Kidney (tissue), 14 donors: Measurements from ENCODE around the gene ACSM6. TPM values are rescaled to one million over a fixed set of nuclear protein-coding genes. Genes with fewer than 3 reads are reported as not detected.

Experiments
- DNase-seq, 5 donors: peaks; one replicate each; pipeline ENCODE4 v3.0.0-alpha.2; 2013 to 2020
- FAIRE-seq: peaks from 2 replicates; lab custom pipeline; 2012; peaks lifted over from hg19 to GRCh38; lab: Jason Lieb, UNC
- H3K27ac ChIP-seq, 2 donors: one replicate each; pipeline ENCODE4 v1.7.0; 2013; ENCODE audit warnings: low read depth in 2 of 2, low read length in 2 of 2, inconsistent platforms in 1 of 2
- H3K27me3 ChIP-seq: one replicate; pipeline ENCODE4 v1.7.1; 2013; ENCODE audit warnings: low read length, inconsistent platforms; ENCODE audit not compliant: control insufficient read depth, insufficient read depth
- H3K36me3 ChIP-seq, 3 donors: one replicate each; pipeline versions ENCODE4 v1.7.0 to v1.7.1; 2013; ENCODE audit warnings: low read length in 3 of 3, control low read depth in 1 of 3, inconsistent platforms in 1 of 3; ENCODE audit not compliant: insufficient read depth in 3 of 3, control insufficient read depth in 2 of 3
- H3K4me1 ChIP-seq, 3 donors: one replicate each; pipeline versions ENCODE4 v1.7.0 to v1.7.1; 2013; ENCODE audit warnings: low read length in 3 of 3, inconsistent platforms in 1 of 3, low read depth in 1 of 3; ENCODE audit not compliant: control insufficient read depth in 2 of 3, insufficient read depth in 2 of 3
- H3K4me3 ChIP-seq, 3 donors: one replicate each; pipeline versions ENCODE4 v1.7.0 to v1.8.1; 2013; ENCODE audit warnings: low read length in 3 of 3, control low read depth in 1 of 3, inconsistent platforms in 1 of 3
- H3K9ac ChIP-seq, 3 donors: one replicate each; pipeline versions ENCODE4 v1.7.0 to v1.7.1; 2013; ENCODE audit warnings: low read length in 3 of 3, control low read depth in 1 of 3, inconsistent platforms in 1 of 3
- H3K9me3 ChIP-seq, 3 donors: one replicate each; pipeline versions ENCODE4 v1.7.0 to v1.7.1; 2013; ENCODE audit warnings: low read length in 3 of 3, control low read depth in 1 of 3, inconsistent platforms in 1 of 3; ENCODE audit not compliant: control insufficient read depth in 2 of 3, insufficient read depth in 1 of 3
- CTCF ChIP-seq: IDR thresholded peaks from 3 replicates; pipeline ENCODE4 v1.5.1; 2012; ENCODE audit warnings: mild to moderate bottlenecking, moderate library complexity, borderline replicate concordance; ENCODE audit not compliant: insufficient read depth; ENCODE audit errors: extremely low read depth
- intact Hi-C: fragments of 100-400 bp; cut with DNase I; formaldehyde crosslinking; loops from one replicate; pipeline ENCODE4 v1.11.1; 2022
- polyA plus RNA-seq: library from polyadenylated mRNA; stranded (reverse); fragments of 350-450 nt; fragmentation: Illumina TruSeq; extraction: RNeasy Lipid Tissue Mini Kit (QIAGEN cat#74804); gene quantifications from one replicate; pipeline ENCODE4 v1.2.3, GENCODE V29; 2014; ENCODE audit warnings: low read depth, low replicate concordance; ENCODE audit not compliant: insufficient read depth
- total RNA-seq: library from RNA; stranded (reverse); fragmentation: NEBNext Ultra II Directional; extraction: Animal tissue kit (Norgen Biotek cat#: 25700); gene quantifications from one replicate; pipeline ENCODE4 v1.2.1, GENCODE V29; 2021
- donor health status: control.
- donor health status: control.
- donor health status: control.
- donor health status: control.
- donor health status: control.
- donor health status: DM: yes; HTN: yes; CAD: no.
- donor health status: Normal renal cell carcinoma (clear cell type).

ACSM6 gene
- total and polyA plus RNA-seq, 2 donors from 2014 or later, result 0.34 TPM; not detected in 1

- no peak for DNase-seq
- intact Hi-C loops, result no loop called here
- H3K4me3 ChIP-seq, result no peak overlapping the region
Measured at GRCh38 chr10:95256268-95256667, 62.2 kb downstream of the ACSM6 start.

DNA sequence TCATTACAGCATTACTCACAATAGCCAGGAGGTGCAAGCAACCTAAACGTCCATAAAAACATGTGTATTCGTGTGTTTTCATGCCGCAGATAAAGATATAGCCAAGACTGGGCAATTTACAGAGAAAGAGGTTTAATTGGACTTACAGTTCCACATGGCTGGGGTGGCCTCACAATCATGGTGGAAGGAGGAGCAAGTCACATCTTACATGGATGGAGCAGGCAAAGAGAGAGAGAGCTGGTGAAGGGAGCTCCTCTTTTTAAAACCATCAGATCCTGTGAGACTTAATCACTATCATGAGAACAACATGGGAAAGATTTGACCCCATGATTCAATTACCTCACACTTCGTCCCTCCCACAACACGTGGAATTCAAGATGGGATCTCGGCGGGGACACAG is 63.8 kb downstream of the ACSM6 start:
- Histone ChIP-seq H3K4me1 (no peaks in the 10 kb centered on the region), H3K36me3 (no peaks in the 10 kb centered on the region)
- FAIRE-seq, result no peak

More at GRCh38 chr10:95256268-95256667, 62.2 kb downstream of the ACSM6 start:
- Histone ChIP-seq H3K9ac (no peak overlapping the region), H3K27ac (no peak overlapping the region), H3K4me1 (no peaks in the 10 kb centered on the region), H3K27me3 (no peaks in the 10 kb centered on the region), H3K36me3 (no peaks in the 10 kb centered on the region), H3K9me3 (peaks cover 0 to 2% (median 0%) of the 10 kb centered on the region in 3 donors)
- no peak for FAIRE-seq
- no peak for TF ChIP-seq CTCF

DNA sequence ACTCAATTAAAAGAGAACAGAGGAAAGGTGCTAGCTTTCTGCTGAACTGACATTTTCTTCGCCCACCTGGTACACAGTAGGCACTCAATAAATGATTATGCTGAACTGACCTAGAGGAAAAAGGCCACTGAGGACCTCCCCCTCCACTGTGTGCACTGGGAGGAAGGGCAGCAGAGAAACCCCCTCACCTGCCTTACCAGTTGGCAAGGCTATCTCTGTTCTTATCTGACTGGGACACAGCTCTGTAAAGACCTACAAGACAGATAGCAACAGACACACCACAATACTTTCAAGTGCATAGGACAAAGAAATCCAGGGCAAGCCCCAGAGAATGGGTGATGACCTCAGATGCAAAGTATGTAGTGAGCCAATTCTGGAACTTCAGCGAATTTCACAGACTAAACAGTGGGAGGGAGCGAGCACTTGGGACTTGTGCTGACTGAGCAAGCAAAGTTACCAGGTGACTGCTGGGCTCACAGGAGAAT is 66.4 kb downstream of the ACSM6 start:
- DNase-seq (peak in 1 of 5 donors; percentile 35), FAIRE-seq (no peak)
- H3K4me1 ChIP-seq, result no peaks in the 10 kb centered on the region
- H3K9me3 ChIP-seq, result peaks cover 0 to 2% (median 0%) of the 10 kb centered on the region in 3 donors
- H3K27me3 ChIP-seq, result no peaks in the 10 kb centered on the region
- no peak for TF ChIP-seq CTCF
- H3K27ac ChIP-seq, result no peak overlapping the region
- H3K9ac ChIP-seq, result no peak overlapping the region
- no peak overlapping the region for H3K4me3 ChIP-seq
- peaks cover 0 to 4% (median 3%) of the 10 kb centered on the region in 3 donors for H3K36me3 ChIP-seq
- intact Hi-C loops, result no loop called here

More for the DNA sequence above, 63.8 kb downstream of the ACSM6 start:
- H3K9ac ChIP-seq, result no peak overlapping the region
- TF ChIP-seq CTCF, result no peak
- H3K9me3 ChIP-seq, result peaks cover 0 to 2% (median 0%) of the 10 kb centered on the region in 3 donors
- intact Hi-C loops, result no loop called here
- H3K27ac ChIP-seq, result no peak overlapping the region
- H3K27me3 ChIP-seq, result no peaks in the 10 kb centered on the region
- no peak overlapping the region for H3K4me3 ChIP-seq
- DNase-seq, result no peak
